PFSK-1 (cell line): ENCODE results near the gene ZSCAN22.

Experiments
- FOXP2 ChIP-seq: optimal IDR thresholded peaks from 2 replicates; pipeline ENCODE3; 2011; ENCODE audit warnings: borderline replicate concordance, control low read depth, inconsistent platforms; ENCODE audit not compliant: insufficient read depth; ENCODE audit errors: extremely low read length, extremely low read depth
- POLR2AphosphoS5 ChIP-seq: IDR thresholded peaks from 2 replicates; pipeline ENCODE4 v1.6.1; 2012; ENCODE audit warnings: low read depth, mild to moderate bottlenecking, control low read depth, low read length, moderate library complexity
- SIN3A ChIP-seq: IDR thresholded peaks from 2 replicates; pipeline ENCODE4 v1.6.1; 2012; ENCODE audit warnings: mild to moderate bottlenecking, low read length, moderate library complexity, borderline replicate concordance; ENCODE audit not compliant: insufficient read depth
- TAF1 ChIP-seq: IDR thresholded peaks from 2 replicates; pipeline ENCODE4 v1.6.1; 2012; ENCODE audit warnings: low read length, control low read depth, borderline replicate concordance; ENCODE audit not compliant: insufficient read depth
- TF ChIP-seq, protein P1 (sequence below), 2 experiments: IDR thresholded peaks; 2 replicates each; pipeline versions ENCODE4 v1.6.1 to v1.8.0; 2011 to 2012; ENCODE audit warnings: low read depth in 2 of 2, low read length in 2 of 2, control low read depth in 1 of 2, inconsistent platforms in 1 of 2, mild to moderate bottlenecking in 1 of 2, moderate library complexity in 1 of 2; ENCODE audit not compliant: insufficient read depth in 1 of 2

GRCh38 chr19:58351558-58351878 is 24.7 kb downstream of the ZSCAN22 start:
- no peak for TF ChIP-seq POLR2AphosphoS5
- TF ChIP-seq, protein P1, sequence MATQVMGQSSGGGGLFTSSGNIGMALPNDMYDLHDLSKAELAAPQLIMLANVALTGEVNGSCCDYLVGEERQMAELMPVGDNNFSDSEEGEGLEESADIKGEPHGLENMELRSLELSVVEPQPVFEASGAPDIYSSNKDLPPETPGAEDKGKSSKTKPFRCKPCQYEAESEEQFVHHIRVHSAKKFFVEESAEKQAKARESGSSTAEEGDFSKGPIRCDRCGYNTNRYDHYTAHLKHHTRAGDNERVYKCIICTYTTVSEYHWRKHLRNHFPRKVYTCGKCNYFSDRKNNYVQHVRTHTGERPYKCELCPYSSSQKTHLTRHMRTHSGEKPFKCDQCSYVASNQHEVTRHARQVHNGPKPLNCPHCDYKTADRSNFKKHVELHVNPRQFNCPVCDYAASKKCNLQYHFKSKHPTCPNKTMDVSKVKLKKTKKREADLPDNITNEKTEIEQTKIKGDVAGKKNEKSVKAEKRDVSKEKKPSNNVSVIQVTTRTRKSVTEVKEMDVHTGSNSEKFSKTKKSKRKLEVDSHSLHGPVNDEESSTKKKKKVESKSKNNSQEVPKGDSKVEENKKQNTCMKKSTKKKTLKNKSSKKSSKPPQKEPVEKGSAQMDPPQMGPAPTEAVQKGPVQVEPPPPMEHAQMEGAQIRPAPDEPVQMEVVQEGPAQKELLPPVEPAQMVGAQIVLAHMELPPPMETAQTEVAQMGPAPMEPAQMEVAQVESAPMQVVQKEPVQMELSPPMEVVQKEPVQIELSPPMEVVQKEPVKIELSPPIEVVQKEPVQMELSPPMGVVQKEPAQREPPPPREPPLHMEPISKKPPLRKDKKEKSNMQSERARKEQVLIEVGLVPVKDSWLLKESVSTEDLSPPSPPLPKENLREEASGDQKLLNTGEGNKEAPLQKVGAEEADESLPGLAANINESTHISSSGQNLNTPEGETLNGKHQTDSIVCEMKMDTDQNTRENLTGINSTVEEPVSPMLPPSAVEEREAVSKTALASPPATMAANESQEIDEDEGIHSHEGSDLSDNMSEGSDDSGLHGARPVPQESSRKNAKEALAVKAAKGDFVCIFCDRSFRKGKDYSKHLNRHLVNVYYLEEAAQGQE (IDR thresholded peaks at IDR 0.05; ENCODE audit: insufficient read depth in 1 of 2, low read depth in 2 of 2, low read length in 2 of 2) = no peak
- TF ChIP-seq SIN3A = no peak
- no peak for TF ChIP-seq FOXP2
- TF ChIP-seq TAF1 = no peak
